Astrocyte (in vitro differentiated cells and primary cell): Measurements from ENCODE around the gene SLC35F1. TPM values are rescaled to one million over a fixed set of nuclear protein-coding genes. Genes with fewer than 3 reads are reported as not detected.

Source experiments
- DNase-seq: peaks from one replicate; pipeline ENCODE4 v3.0.0-alpha.2; 2010; ENCODE audit warnings: low read depth
- FAIRE-seq: peaks from 2 replicates; lab custom pipeline; 2011; peaks lifted over from hg19 to GRCh38; lab: Jason Lieb, UNC
- H2AFZ ChIP-seq: 2 replicates; pipeline ENCODE4 v1.6.0; 2012; ENCODE audit warnings: low read depth, low read length, inconsistent platforms
- H3K27ac ChIP-seq: 2 replicates; pipeline ENCODE4 v1.5.1; 2011; ENCODE audit warnings: low read depth, low read length, inconsistent platforms
- H3K27me3 ChIP-seq: 2 replicates; pipeline ENCODE4 v1.6.0; 2011; ENCODE audit warnings: low read length, inconsistent platforms; ENCODE audit not compliant: insufficient read depth
- H3K36me3 ChIP-seq: 2 replicates; pipeline ENCODE4 v1.5.1; 2011; ENCODE audit warnings: low read length, inconsistent platforms; ENCODE audit not compliant: insufficient read depth
- H3K4me1 ChIP-seq: 2 replicates; pipeline ENCODE4 v1.5.1; 2011; ENCODE audit warnings: low read length, inconsistent platforms; ENCODE audit not compliant: insufficient read depth
- H3K4me2 ChIP-seq: 2 replicates; pipeline ENCODE4 v1.6.0; 2012; ENCODE audit warnings: low read length, inconsistent platforms
- H3K4me3 ChIP-seq: 2 replicates; pipeline ENCODE4 v1.5.1; 2011; ENCODE audit warnings: low read depth, mild to moderate bottlenecking, low read length, inconsistent platforms; ENCODE audit not compliant: insufficient read depth
- H3K79me2 ChIP-seq: 2 replicates; pipeline ENCODE4 v1.6.0; 2012; ENCODE audit warnings: mild to moderate bottlenecking, low read length, inconsistent platforms; ENCODE audit not compliant: insufficient read depth
- H3K9ac ChIP-seq: 2 replicates; pipeline ENCODE4 v1.6.0; 2012; ENCODE audit warnings: mild to moderate bottlenecking, low read length, inconsistent platforms
- H3K9me3 ChIP-seq: 2 replicates; pipeline ENCODE4 v1.5.1; 2012; ENCODE audit warnings: low read depth, mild to moderate bottlenecking, low read length, inconsistent platforms; ENCODE audit not compliant: insufficient read depth
- H4K20me1 ChIP-seq: 2 replicates; pipeline ENCODE4 v1.6.0; 2012; ENCODE audit warnings: low read length, inconsistent platforms; ENCODE audit not compliant: insufficient read depth
- H3K27ac Mint-ChIP-seq: one replicate; pipeline ENCODE4 v1.8.0; 2021; ENCODE audit warnings: mild to moderate bottlenecking, mixed read lengths; ENCODE audit not compliant: unreplicated experiment
- H3K27me3 Mint-ChIP-seq: one replicate; pipeline ENCODE4 v1.8.0; 2021; ENCODE audit warnings: low read depth, mixed read lengths; ENCODE audit not compliant: unreplicated experiment
- H3K36me3 Mint-ChIP-seq: one replicate; pipeline ENCODE4 v1.8.0; 2021; ENCODE audit warnings: low read depth, mixed read lengths; ENCODE audit not compliant: unreplicated experiment
- H3K4me1 Mint-ChIP-seq: one replicate; pipeline ENCODE4 v1.8.0; 2021; ENCODE audit warnings: low read depth, mixed read lengths; ENCODE audit not compliant: unreplicated experiment
- H3K4me3 Mint-ChIP-seq: one replicate; pipeline ENCODE4 v1.8.0; 2021; ENCODE audit warnings: mild to moderate bottlenecking, moderate library complexity, mixed read lengths; ENCODE audit not compliant: unreplicated experiment
- H3K9me3 Mint-ChIP-seq: one replicate; pipeline ENCODE4 v1.8.0; 2021; ENCODE audit warnings: mild to moderate bottlenecking, mixed read lengths; ENCODE audit not compliant: unreplicated experiment
- CTCF ChIP-seq: IDR thresholded peaks from 2 replicates; pipeline ENCODE4 v1.5.1; 2011; ENCODE audit warnings: low read depth, mild to moderate bottlenecking, inconsistent platforms, low read length, moderate library complexity; ENCODE audit not compliant: insufficient read depth
- EZH2 ChIP-seq: IDR thresholded peaks from 2 replicates; pipeline ENCODE4 v1.6.1; 2012; ENCODE audit warnings: mild to moderate bottlenecking, low read length, inconsistent platforms; ENCODE audit not compliant: insufficient read depth
- total RNA-seq: library from RNA; stranded (reverse); gene quantifications from 2 replicates; pipeline ENCODE4 v1.2.1, GENCODE V29; 2021

The SLC35F1 gene
- total RNA-seq, 1 donor from 2014 or later, result 1.0 TPM

- H3K9me3 Mint-ChIP-seq, result peaks cover 2% of the 10 kb centered on the region
- no peaks in the 10 kb centered on the region for H3K36me3 Mint-ChIP-seq
- Histone ChIP-seq H4K20me1 (no peaks in the 10 kb centered on the region), H3K4me3 (no peak overlapping the region), H3K27ac (no peak overlapping the region), H3K36me3 (no peaks in the 10 kb centered on the region), H3K27me3 (no peaks in the 10 kb centered on the region), H2AFZ (no peak overlapping the region), H3K4me2 (no peak overlapping the region), H3K4me1 (no peaks in the 10 kb centered on the region), H3K79me2 (no peaks in the 10 kb centered on the region), H3K9me3 (no peaks in the 10 kb centered on the region), H3K9ac (no peak overlapping the region)
- H3K4me3 Mint-ChIP-seq, result no peak overlapping the region
- H3K27ac Mint-ChIP-seq, result no peak overlapping the region
- TF ChIP-seq EZH2 (no peak), CTCF (no peak)
- FAIRE-seq (no peak), DNase-seq (no peak)
- no peaks in the 10 kb centered on the region for H3K27me3 Mint-ChIP-seq
- no peaks in the 10 kb centered on the region for H3K4me1 Mint-ChIP-seq
These were observed 313.5 kb downstream of the SLC35F1 start for GRCh38 chr6:118220429-118221128.

DNA sequence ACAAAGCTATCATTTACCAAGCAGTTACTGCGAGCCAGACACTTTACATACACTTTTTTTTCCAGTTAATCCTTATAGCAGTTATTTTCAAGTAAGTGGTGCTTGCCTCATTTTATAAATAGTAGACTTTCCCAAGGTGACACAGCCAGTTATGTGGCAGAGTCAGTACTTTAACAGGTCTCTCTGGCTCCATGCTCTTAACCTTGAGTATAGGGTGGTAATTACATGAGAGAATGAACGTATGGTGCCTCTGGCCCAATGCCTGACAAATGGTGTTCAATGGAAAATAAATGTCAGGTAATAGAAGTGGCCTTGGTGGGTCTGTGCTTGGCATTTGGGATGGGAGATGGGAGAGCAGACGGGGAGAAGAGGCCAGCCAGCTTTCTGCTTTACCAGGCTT, 316.3 kb downstream of the SLC35F1 start:
- Histone ChIP-seq H2AFZ (no peak overlapping the region), H3K27ac (no peak overlapping the region), H3K27me3 (no peaks in the 10 kb centered on the region), H3K9ac (no peak overlapping the region), H3K79me2 (no peaks in the 10 kb centered on the region), H3K4me3 (no peak overlapping the region), H3K36me3 (no peaks in the 10 kb centered on the region), H3K4me1 (no peaks in the 10 kb centered on the region), H4K20me1 (no peaks in the 10 kb centered on the region), H3K9me3 (no peaks in the 10 kb centered on the region), H3K4me2 (no peak overlapping the region)
- Mint-ChIP-seq H3K36me3 (no peaks in the 10 kb centered on the region), H3K4me3 (no peak overlapping the region), H3K27me3 (no peaks in the 10 kb centered on the region), H3K4me1 (no peaks in the 10 kb centered on the region), H3K9me3 (no peaks in the 10 kb centered on the region), H3K27ac (no peak overlapping the region)
- TF ChIP-seq EZH2, result no peak
- TF ChIP-seq CTCF, result no peak
- FAIRE-seq (no peak), DNase-seq (no peak)

DNA sequence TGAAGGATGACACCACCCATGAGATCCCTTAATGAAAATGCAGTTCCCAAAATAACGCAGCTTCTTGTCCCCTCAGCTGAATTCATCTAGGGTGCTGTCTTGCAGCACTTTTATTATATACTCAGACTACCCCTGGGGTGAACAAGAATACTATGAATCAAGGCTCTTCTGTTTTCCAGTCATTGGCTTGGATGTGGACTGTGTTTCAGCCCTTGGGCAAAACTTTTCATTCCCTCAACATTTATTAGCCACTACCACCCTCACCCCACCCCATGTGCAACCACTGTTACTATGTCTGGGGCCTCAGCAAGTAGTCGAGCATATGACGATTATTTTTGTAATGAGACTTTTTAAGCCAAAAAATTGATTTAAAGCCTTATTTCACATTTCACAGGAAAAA, 321.8 kb downstream of the SLC35F1 start:
- Mint-ChIP-seq H3K36me3 (no peaks in the 10 kb centered on the region), H3K27ac (no peak overlapping the region), H3K4me1 (no peaks in the 10 kb centered on the region), H3K4me3 (no peak overlapping the region), H3K27me3 (no peaks in the 10 kb centered on the region), H3K9me3 (no peaks in the 10 kb centered on the region)
- H3K27me3 ChIP-seq, result no peaks in the 10 kb centered on the region
- no peak overlapping the region for H2AFZ ChIP-seq
- no peaks in the 10 kb centered on the region for H4K20me1 ChIP-seq
- no peaks in the 10 kb centered on the region for H3K4me1 ChIP-seq
- no peak overlapping the region for H3K4me2 ChIP-seq
- H3K9me3 ChIP-seq, result no peaks in the 10 kb centered on the region
- no peak overlapping the region for H3K4me3 ChIP-seq
- FAIRE-seq, result no peak
- H3K9ac ChIP-seq, result no peak overlapping the region
- no peak for DNase-seq
- no peak overlapping the region for H3K27ac ChIP-seq
- no peaks in the 10 kb centered on the region for H3K36me3 ChIP-seq
- H3K79me2 ChIP-seq, result no peaks in the 10 kb centered on the region
- TF ChIP-seq CTCF (no peak), EZH2 (no peak)
